ENCODE data around the gene TBKBP1.

Gene TBKBP1

DNA sequence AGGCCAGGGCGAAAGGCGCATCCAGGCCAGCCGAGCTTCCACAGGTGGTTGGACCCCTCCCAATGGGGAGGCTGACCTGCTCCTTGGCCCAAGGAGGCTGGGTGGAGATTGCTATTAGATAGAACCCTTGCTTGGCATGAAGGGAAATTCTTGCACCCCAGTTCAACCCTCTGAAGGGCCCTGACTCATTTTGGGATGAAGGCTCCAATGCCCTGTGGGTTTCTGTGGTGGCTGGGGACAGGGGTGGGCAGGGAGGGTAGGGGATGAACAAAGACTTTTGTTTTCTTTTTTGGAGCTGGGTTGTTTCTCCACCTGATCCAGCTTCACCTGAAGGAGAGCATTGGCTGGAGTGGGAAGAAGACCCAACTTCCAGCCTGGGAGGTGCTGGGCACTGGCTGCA is 22.4 kb downstream of the TBKBP1 start:
- DNase-seq = no peak

DNA sequence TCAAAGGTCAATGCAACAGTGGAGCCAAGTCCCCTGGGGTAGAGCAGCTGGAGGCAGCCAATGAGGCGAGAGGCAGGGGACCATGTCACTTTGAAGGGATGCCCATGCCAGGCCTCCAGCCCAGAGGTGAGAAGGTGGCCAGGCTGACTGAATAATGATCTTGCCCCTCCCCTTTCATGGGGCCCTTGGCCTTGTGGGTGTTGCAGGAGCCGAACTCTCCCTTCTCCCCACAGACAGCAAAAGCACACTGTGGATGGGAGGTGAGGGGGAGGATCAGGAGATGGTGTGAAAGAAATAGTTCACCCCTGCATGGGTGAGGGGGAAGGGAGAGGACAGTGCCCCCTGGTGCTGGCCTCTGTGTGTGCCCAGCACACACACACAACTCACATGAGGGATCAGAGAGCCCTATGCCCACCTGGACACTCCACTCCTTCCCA is 23.3 kb downstream of the TBKBP1 start:
- DNase-seq = peak; percentile 42

DNA sequence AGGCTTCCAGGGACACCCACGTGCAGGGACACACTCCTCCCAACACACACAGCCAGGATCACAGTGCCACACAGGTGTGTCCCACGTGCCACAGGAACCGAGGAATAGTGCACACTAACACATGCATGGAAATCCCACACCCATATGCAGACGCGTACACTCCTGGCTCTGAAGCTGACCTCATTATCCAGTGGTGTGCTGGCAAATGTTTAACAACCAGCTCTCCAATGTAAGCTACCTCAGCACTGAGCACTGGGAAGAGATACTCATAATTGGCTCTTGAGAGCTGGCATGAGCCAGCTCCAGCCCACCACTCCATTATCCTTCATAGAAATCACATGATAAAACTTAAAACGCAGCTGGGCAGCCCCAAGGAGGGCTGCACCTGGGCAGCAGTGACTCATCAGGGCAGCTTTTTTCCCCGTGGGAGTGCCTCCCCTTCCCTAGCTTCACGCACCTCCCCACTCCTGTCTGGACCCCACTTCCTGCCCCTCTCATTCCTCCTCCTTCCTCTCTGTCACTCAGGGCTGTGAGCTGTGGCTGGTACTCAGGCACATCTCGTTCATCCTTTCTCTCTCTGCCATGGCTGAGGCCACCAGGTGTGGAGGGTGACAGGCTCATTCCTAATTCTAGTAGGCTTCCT is 24.1 kb downstream of the TBKBP1 start:
- DNase-seq = no peak

DNA sequence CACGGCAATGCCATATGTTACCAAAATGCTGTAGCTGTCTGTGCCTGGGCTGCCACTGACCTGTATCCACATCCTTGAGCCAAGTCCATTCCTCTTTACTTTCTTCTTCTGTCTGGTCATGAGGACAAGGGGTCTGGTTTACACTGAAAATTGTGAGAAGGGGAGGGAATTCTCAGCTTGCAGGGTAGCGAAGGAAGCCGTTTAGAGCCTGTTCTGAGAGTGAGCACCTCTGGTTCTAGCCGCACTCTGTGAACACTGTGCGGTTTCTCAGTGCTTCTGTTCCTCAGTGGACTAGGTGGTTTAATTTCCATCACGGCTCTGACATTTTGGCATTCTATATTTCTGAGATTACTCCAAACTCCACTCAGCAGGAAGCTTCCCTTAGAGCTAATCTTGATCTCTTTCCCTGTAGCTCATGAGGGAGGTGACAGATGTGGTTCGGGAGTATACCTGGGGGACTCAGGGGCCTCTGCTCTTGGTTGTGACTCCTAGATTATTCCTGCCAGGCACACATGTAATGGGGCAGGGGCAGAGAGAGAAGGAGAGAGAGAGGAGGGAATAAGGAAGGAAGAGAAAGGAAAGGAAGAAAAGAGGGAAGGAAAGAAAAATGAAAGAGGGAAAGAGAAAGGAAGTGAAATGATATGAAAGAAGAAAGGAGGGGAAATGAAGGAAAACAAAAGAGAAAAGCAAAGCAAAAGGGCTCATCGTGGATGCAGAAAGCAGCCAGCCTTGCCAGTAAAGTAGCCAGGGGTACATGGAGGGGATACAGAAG is 24.9 kb downstream of the TBKBP1 start:
- no peak for DNase-seq

DNA sequence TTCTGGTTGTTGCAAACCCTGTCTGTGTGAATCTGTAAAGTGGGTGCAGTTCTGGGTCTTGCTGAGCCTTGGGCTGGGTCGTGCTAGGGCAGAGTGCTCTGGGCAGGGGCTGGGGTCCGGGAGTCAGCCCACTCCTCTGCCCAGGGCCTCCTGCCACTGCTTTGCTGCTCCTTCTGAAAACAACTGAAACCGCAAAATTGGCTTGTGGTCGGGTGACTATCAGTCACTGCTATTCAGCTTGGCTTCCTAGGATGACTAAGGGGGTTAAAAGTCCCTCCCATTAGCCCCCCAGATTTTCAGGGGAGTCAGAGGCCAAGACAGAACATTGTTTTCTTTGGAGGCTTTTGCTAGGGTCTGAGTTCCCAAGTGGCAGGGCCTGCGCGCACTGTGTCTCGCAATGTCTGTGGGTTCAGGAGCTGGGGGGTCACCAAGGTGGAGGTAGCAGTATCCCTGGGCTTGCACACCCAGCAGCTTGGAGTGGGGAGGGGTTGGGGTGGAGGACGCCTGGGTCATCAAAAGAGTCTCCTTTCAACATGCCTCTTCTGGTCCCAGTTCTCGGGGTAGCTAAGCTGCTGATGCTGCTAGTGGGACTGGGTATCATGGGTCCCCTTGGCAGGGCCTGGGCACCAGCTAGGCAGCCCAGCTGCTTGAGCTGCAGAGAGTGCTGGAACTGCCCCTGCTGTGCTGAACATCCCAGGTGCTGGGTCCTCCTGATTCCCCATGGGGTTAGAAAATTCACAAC is 25.6 kb downstream of the TBKBP1 start:
- peak; percentile 42 for DNase-seq

DNA sequence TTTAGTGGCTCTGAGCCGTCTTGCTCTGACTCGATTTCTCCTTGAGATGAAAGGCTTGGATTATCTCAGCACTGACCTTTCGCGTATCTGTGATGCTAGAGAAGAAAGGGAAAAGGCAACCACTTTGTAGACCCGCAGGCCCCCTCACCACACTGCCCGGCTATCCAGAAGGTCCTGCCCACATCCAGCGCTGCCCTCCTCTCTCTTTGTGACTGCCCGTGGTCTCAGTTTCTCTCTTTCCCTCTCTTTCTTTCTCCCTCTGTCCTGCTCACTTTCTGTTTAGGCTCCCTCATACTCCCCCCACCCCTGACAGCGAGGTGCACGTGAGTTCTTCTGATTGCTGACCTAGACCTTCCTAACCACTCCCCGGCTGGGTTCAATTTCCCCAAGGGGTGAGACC is 26.2 kb downstream of the TBKBP1 start:
- DNase-seq = no peak

DNA sequence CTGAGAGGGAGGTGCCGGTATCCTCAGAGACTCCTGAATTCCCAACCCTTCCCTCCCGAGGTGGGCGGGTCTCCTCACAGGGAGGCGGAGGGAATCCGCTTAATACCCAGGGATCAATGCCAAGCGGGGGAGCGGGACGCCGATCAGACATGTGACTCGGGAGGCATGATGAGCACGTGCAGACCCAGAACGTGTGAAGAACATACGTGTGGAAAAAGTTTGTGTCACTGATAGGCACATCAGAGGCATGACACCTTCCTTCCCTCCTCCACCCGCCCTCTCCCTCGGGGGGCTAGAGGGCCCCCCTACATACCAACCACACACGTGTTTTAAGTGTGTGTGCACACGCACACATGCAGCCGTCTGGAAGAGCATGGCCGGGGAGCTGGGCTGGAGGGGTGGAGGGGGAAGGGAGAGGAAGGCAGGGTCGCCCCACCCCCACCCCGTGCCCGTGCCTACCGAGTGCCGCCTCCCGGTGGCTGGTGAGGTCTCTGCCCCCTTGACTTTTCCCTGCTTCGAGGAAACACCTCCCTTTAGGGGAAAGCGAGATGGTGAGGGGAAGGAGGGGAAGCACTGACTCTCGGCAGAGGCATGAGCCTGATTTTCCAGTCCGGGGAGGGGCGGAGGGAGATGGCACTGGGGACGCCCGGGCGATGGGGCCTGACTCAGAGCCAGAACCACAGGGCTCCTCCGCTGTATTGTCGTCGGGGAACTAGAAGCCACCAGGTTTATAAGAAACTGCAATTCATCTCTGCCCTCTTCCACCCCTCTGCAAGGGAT is 27.0 kb downstream of the TBKBP1 start:
- DNase-seq = peak; percentile 75

DNA sequence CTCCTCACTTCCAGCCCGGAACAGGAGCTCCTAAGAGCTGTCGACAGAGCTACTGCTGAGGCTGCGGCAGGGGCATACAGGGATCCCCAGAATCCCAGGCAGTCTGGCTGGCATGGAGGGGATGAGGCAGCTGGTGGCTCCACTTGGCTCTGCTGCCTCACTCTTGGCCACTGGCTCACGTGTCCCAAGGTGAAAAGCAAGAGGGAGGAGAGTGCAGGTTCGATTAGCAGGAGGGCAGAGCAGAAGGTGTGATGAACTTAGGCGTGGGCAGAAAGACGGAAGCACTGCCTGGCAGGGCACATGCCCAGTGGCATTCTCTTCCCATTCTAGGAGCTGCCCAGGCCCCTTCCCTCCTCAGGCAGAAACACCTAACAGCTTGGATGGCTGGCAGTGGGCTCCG is 27.8 kb downstream of the TBKBP1 start:
- DNase-seq = no peak

DNA sequence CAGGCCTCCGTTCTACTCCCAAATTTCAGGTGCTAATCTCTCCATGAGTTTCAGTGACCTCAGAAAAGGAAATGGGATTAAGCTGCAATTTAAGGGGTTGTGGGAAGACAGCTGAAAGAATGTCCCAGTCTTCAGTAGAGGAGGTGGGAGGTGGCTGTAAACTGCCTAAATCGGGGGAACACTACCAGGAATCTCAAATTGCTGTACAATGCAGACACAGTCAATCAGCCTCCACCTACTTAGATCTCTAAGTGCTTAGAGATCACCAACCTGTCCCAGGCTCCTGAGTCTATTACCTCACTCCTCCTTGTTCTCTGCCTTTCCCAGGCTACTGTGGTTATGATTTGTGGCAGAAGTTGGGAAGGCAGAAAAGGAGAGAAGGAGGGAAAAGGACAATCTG is 30.7 kb downstream of the TBKBP1 start:
- no peak for DNase-seq

DNA sequence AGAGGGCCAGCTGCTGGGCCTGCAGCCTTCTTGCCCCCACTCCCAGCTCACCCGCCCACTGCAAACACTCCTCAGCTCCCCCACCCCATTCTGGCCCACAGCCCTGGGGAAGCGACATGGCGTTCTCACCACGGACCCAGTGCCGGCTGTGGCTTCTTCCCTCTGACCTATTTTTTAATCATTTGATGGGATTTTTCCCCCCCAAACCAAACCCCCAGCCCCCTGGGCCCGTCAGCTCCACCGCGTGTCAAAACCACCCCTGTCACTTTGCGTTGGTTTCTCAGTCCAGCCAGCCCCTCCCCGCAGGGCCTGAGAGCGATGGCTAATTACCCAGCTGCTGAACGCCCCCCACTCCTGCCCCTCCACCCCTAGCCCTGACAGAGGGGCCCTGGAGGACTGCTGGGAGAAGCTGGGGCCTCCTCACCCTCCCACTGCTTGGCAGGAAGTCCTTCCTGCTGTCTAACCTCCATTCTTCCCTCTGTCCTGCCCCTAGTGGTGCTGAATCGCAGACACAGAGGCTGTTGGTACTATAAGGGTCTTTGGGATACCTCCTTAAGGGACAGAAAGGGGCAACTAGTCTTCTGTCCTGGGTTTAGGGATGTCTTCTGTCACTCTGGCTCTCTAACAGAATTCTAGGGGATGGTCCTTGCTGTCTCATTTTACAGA is 31.6 kb downstream of the TBKBP1 start:
- DNase-seq = no peak

DNA sequence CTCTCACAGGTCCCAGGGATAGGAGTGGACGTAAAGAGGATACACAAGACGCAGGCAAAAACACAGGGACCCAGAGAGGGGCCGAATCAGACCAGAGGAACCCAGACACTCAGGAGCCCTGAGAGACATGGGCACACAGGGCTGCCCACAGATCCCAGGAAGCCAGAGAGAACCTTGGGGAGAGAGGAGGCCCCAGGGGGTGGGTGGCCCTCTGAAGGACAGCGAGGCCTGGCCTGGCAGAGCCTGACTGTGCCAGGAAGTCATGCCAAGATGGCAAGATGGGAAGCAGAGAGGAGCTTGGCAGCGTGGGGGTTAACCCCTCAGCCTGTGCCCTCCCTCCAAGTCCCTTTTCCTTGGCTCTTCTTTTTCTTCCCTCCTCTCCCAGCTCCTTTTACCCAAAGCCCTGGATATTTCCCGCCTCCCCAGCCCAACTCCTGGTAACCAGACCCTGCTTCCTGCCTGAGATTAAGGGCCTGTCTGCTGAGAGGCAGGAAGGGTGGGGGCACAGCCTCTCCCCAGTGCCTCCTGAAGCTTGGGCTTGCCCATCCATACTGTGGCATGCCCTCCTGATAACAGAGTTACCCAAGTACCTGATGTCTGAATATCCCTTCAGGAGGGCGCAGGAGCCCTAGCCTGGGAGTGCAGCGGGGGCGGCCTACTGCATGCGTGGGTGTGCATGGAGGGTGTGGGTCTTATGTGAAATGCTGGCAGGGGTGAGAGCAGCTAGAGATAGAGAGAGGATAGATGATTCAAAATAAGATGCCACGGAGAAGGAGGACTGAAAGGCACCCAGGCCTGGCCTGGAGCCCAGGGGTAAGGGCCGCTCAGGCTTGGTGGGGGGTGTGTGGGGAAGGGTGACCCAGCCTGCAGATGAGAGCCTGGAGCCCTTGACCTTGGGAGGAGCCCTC is 33.1 kb downstream of the TBKBP1 start:
- no peak for DNase-seq

DNA sequence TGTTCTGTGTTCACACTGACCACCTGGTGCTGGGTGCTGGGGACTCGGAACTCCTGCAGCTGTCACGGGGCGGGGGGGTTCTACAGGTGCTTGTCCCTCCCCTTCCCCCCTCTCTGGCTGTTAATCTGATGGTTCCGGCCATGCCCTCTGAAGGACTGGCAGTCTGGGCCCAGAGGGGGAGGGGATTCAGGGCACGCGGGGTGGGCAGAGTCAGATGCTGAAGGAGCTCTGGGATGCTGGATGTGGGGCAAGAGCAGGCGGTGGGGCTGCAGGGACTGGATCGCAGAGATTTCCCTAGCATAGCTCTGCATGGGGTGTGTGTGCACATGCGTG is 33.7 kb downstream of the TBKBP1 start:
- no peak for DNase-seq

DNA sequence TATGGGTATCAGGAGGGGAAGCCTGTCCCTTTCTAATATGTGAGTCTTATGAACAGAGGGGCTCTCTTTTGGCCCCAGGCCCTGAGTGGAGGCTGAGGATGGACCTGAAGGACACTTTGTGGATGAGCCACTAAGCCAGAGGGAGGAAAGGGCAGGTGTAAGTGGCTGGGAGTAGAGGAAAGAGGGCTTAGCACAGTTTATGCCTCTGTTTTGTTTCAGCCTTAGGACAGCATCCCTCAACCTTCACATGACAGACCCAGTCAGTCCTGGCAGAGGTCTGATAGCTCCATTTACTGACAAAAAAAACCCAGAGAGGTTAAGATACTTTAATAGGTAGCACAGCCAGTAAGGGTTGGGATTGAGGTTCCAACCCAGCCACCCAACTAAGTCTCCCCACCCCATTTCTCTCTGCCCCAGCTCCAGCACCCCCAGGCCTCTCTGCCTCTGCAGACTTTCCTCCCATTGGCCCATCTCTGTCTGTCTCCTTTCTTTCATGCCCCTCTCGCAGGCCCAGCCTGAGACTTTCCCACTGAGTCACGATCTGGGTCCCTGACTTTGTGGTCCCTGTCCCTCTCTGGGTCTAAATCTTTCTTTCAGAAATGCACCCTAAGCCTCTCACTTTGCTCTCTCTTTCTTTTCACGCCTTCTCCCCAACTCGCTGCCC is 34.4 kb downstream of the TBKBP1 start:
- no peak for DNase-seq

DNA sequence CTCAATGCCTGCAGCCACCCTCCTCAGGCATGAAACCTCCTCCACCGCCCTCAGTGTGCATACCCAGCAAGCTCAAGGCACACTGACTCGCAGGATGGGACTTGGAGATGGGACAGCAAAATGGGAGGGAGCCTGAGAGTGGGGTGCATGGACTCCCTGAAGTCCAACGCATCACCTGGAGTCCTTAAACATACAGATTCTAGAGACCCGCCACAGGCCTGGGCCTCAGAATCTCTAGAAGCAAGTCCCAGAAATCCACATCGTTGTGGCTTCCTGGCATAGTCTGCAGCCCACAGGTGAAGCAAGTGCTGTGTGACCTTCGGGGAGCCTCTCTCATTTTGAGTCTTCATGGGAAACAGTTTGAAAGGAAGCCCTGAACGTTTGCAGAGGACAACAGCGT is 35.5 kb downstream of the TBKBP1 start:
- no peak for DNase-seq

DNA sequence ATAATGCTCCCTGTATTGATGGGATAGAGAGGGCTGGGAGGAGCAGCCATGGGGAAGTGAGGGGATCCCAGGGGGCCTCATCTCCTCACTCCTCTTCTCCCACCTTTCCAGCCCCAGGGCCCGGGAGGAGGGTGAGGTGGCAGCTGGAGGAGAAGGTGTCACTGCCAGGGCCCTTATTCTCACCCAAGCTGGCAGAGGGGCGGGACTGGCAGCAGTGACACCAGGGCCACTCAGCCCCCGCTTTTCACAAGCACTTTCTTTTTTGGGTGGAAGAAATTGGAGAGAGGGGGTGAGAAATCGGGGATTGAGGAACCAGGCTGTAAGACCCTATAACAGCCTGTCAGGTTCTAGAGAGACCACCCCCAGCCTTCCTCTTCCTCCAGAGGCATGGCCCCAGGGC is 36.7 kb downstream of the TBKBP1 start:
- DNase-seq = no peak

DNA sequence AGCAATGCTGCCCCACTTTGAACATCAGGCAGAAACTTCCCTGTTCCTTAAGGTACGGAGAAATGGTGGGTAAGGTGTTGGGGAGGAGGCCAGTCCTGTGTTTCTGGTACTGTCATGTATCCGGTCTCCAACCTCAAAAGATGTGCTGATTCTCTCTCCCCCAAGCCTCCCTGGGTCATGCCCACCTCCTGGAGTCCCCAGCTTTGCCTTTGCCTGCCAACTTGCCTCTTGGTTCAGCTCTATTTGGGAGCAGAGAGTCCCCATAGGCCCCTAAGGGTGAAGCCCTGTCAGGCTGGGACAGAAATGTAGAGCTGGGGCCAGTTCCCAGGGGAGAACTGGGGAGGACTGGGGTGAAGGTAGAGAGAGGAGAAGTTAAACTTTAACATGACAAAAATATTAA is 37.4 kb downstream of the TBKBP1 start:
- DNase-seq = no peak

DNA sequence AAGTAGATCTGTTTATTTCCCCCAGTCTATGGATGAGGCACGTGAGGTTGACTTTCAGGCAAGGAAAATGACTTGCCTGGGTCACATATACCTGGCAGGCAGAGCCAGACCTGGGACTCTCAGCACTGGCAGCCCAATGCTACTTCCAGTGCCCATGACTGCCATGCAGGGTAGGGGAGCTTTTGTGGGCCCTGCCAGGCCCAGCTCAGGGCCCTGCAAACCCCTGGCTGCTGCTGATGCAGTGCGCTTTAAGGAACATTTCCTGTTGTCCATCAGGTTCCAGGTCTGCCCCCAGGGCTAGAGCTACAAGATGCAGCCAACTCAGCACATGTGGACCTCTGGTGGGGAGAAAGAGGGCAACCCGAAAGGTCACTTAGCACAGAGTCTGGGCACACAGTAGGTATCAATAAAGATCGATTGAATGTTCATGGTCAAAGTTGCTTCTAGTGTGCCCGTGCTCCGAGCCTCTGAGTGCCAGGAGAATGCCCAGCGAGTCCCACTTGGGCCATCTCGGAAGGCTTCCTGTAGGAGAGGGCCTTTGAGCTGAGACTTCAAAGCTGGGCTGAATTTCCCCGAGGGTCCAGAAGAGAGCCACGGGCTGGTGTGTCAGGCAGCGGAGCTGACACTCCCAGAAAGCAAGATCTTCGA is 38.6 kb downstream of the TBKBP1 start:
- no peak for DNase-seq

DNA sequence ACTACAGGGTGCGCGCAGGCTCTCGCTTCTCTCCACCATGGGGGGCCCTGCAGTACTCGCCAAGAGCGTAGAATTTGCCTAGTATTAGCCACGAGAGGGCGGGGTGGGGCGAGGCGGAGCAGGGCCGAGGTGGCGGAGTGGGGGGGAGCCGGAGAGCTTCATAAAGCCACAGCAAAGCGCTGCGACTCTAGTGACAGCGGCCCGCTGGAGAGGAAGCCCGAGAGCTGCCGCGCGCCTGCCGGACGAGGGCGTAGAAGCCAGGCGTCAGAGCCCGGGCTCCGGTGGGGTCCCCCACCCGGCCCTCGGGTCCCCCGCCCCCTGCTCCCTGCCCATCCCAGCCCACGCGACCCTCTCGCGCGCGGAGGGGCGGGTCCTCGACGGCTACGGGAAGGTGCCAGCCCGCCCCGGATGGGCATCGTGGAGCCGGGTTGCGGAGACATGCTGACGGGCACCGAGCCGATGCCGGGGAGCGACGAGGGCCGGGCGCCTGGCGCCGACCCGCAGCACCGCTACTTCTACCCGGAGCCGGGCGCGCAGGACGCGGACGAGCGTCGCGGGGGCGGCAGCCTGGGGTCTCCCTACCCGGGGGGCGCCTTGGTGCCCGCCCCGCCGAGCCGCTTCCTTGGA is 39.2 kb downstream of the TBKBP1 start, which contains the start of gene TBX21:
Gene TBX21 (plus strand): TSS at position 190 of the 627 bp plus-strand sequence. CDS start 219 bp downstream, at position 409.
- DNase-seq = peak; percentile 93

DNA sequence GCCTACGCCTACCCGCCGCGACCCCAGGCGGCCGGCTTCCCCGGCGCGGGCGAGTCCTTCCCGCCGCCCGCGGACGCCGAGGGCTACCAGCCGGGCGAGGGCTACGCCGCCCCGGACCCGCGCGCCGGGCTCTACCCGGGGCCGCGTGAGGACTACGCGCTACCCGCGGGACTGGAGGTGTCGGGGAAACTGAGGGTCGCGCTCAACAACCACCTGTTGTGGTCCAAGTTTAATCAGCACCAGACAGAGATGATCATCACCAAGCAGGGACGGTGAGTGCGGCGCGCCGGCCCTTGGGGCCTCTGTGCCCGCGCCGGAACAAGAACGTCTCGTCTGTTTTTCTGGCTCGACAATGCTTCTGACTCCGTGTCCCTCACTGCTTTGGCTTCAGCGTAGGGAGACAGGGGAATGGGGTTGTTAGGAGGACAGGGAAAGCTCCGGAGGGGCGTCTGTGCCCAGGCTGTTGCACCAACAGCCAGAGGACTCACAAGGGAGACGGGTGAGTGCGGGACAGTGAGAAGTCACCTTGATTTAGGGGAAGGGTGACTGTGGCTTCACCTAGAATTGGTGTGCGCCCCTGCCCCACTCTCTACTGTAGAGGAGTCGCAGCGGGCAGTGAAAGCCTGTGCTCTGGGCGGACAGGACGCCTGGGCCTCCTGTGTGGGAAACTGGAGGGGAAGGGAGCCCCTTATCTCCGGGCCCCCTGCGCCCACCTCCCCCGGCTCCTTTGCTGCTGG is 39.9 kb downstream of the TBKBP1 start:
- DNase-seq = no peak

All from CD4-positive, alpha-beta T cell treated with Interleukin-21 for 1 hour (primary cell).